ENCODE data around the gene PLG. TPM values are rescaled to one million over a fixed set of nuclear protein-coding genes. Genes with fewer than 3 reads are reported as not detected.
"Not testable (repeated sequence)": the region's sequence is repeated elsewhere in the genome, so short reads cannot be mapped to it uniquely, and the experiment has no call there.

Gene PLG
- total RNA-seq = 0.40 TPM
- 1 to 10 TPM; 1.9 to 3.8 (median 2.8) TPM for polyA plus RNA-seq (ENCODE audit: insufficient read depth in 1 of 8, insufficient read length in 8 of 8, low replicate concordance in 1 of 8)
- long read RNA-seq, donor 1 = 0 reads
- long read RNA-seq, donor 2 = 0 reads
- long read RNA-seq, donor 3 = 0 reads
- long read RNA-seq, donor 4 = 0 reads
- long read RNA-seq, donor 5 = 0 reads
- long read RNA-seq, donor 6, partial matches to known transcripts = 0 of 1 reads
- long read RNA-seq, donor 6, other reads (novel, unspliced or antisense) = 0 of 1 reads
- long read RNA-seq, donor 7 = 0 reads
- long read RNA-seq, donor 8 = 0 reads
- long read RNA-seq, donor 9, partial matches to known transcripts = 0 of 1 reads
- long read RNA-seq, donor 9, other reads (novel, unspliced or antisense) = 0 of 1 reads
- long read RNA-seq, donor 10 = 0 reads
- long read RNA-seq, donor 11 = 0 reads

- H3K27ac ChIP-seq (ENCODE audit: low read length); H3K36me3 ChIP-seq (ENCODE audit: control insufficient read depth, insufficient read depth, low read length); H3K4me1 ChIP-seq (ENCODE audit: control insufficient read depth, insufficient read depth, low read length); DNase-seq; H3K9me3 ChIP-seq (replicated peaks; ENCODE audit: control insufficient read depth, low read depth, low read length); H3K27me3 ChIP-seq (ENCODE audit: control insufficient read depth, insufficient read depth, low read length); H3K4me3 ChIP-seq (ENCODE audit: low read length): not testable (repeated sequence)
- no CpG with 5 or more reads among the region's 6 CpGs for WGBS (ENCODE audit: insufficient coverage)
Observed at GRCh38 chr6:160701918-160702680, at the start of gene PLG. Gene PLG (plus strand): TSS chr6:160702244. CDS start chr6:160702305, 61 bp downstream.

- peaks cover 10% of the 10 kb centered on the region for H3K9me3 ChIP-seq (replicated peaks; ENCODE audit: control insufficient read depth, low read depth, low read length)
- DNase-seq = no peak
- no peak overlapping the region for H3K27ac ChIP-seq (ENCODE audit: low read length)
- H3K36me3 ChIP-seq (ENCODE audit: control insufficient read depth, insufficient read depth, low read length) = no peaks in the 10 kb centered on the region
- H3K4me1 ChIP-seq (ENCODE audit: control insufficient read depth, insufficient read depth, low read length) = no peaks in the 10 kb centered on the region
- 58% methylated on average over 2 of the region's 6 CpGs for WGBS (ENCODE audit: insufficient coverage)
- H3K4me3 ChIP-seq (ENCODE audit: low read length) = no peak overlapping the region
- H3K27me3 ChIP-seq (ENCODE audit: control insufficient read depth, insufficient read depth, low read length) = no peaks in the 10 kb centered on the region
Observed at GRCh38 chr6:160659562-160659961, 42.5 kb upstream of the PLG start.

- Histone ChIP-seq H3K4me3 (ENCODE audit: low read length) (no peak overlapping the region), H3K27ac (ENCODE audit: low read length) (no peak overlapping the region), H3K27me3 (ENCODE audit: control insufficient read depth, insufficient read depth, low read length) (no peaks in the 10 kb centered on the region), H3K36me3 (ENCODE audit: control insufficient read depth, insufficient read depth, low read length) (no peaks in the 10 kb centered on the region), H3K9me3 (replicated peaks; ENCODE audit: control insufficient read depth, low read depth, low read length) (peaks cover 8% of the 10 kb centered on the region), H3K4me1 (ENCODE audit: control insufficient read depth, insufficient read depth, low read length) (no peaks in the 10 kb centered on the region)
- 66% methylated on average over 3 of the region's 3 CpGs for WGBS (ENCODE audit: insufficient coverage)
- DNase-seq = no peak
Observed at GRCh38 chr6:160661216-160661615, 40.8 kb upstream of the PLG start.

- WGBS (ENCODE audit: insufficient coverage) = no CpG with 5 or more reads among the region's 3 CpGs
- Histone ChIP-seq H3K27me3 (ENCODE audit: control insufficient read depth, insufficient read depth, low read length) (no peaks in the 10 kb centered on the region), H3K4me3 (ENCODE audit: low read length) (no peak overlapping the region), H3K9me3 (replicated peaks; ENCODE audit: control insufficient read depth, low read depth, low read length) (peaks cover 3% of the 10 kb centered on the region), H3K36me3 (ENCODE audit: control insufficient read depth, insufficient read depth, low read length) (no peaks in the 10 kb centered on the region), H3K4me1 (ENCODE audit: control insufficient read depth, insufficient read depth, low read length) (no peaks in the 10 kb centered on the region), H3K27ac (ENCODE audit: low read length) (no peak overlapping the region)
- DNase-seq = no peak
Observed at GRCh38 chr6:160662429-160662828, 39.6 kb upstream of the PLG start.

GRCh38 chr6:160662842-160663241 lies 39.2 kb upstream of the PLG start:
- Histone ChIP-seq H3K4me1 (ENCODE audit: control insufficient read depth, insufficient read depth, low read length) (no peaks in the 10 kb centered on the region), H3K9me3 (replicated peaks; ENCODE audit: control insufficient read depth, low read depth, low read length) (peaks cover 2% of the 10 kb centered on the region), H3K4me3 (ENCODE audit: low read length) (no peak overlapping the region), H3K27me3 (ENCODE audit: control insufficient read depth, insufficient read depth, low read length) (no peaks in the 10 kb centered on the region), H3K27ac (ENCODE audit: low read length) (no peak overlapping the region), H3K36me3 (ENCODE audit: control insufficient read depth, insufficient read depth, low read length) (no peaks in the 10 kb centered on the region)
- no peak for DNase-seq
- WGBS (ENCODE audit: insufficient coverage) = 70% methylated on average over 2 of the region's 2 CpGs

- H3K27ac ChIP-seq (ENCODE audit: low read length); H3K36me3 ChIP-seq (ENCODE audit: control insufficient read depth, insufficient read depth, low read length); H3K27me3 ChIP-seq (ENCODE audit: control insufficient read depth, insufficient read depth, low read length); H3K4me1 ChIP-seq (ENCODE audit: control insufficient read depth, insufficient read depth, low read length); DNase-seq; H3K9me3 ChIP-seq (replicated peaks; ENCODE audit: control insufficient read depth, low read depth, low read length); H3K4me3 ChIP-seq (ENCODE audit: low read length): not testable (repeated sequence)
- no CpG with 5 or more reads among the region's 1 CpG for WGBS (ENCODE audit: insufficient coverage)
Observed at GRCh38 chr6:160664198-160664597, 37.8 kb upstream of the PLG start, which contains the start of gene LPA. Gene LPA (minus strand): TSS chr6:160664275. CDS start chr6:160664214, 61 bp downstream.

- H3K27ac ChIP-seq (ENCODE audit: low read length) = no peak overlapping the region
- DNase-seq = peak; percentile 1
- H3K27me3 ChIP-seq (ENCODE audit: control insufficient read depth, insufficient read depth, low read length) = no peaks in the 10 kb centered on the region
- H3K9me3 ChIP-seq (replicated peaks; ENCODE audit: control insufficient read depth, low read depth, low read length) = no peaks in the 10 kb centered on the region
- H3K4me1 ChIP-seq (ENCODE audit: control insufficient read depth, insufficient read depth, low read length) = no peaks in the 10 kb centered on the region
- no peaks in the 10 kb centered on the region for H3K36me3 ChIP-seq (ENCODE audit: control insufficient read depth, insufficient read depth, low read length)
- H3K4me3 ChIP-seq (ENCODE audit: low read length) = no peak overlapping the region
- 32% methylated on average over 6 of the region's 9 CpGs for WGBS (ENCODE audit: insufficient coverage)
Observed at GRCh38 chr6:160667639-160668481, 34.2 kb upstream of the PLG start.

GRCh38 chr6:160668589-160668988 lies 33.5 kb upstream of the PLG start:
- H3K36me3 ChIP-seq (ENCODE audit: control insufficient read depth, insufficient read depth, low read length) = no peaks in the 10 kb centered on the region
- H3K27me3 ChIP-seq (ENCODE audit: control insufficient read depth, insufficient read depth, low read length) = no peaks in the 10 kb centered on the region
- no peak overlapping the region for H3K27ac ChIP-seq (ENCODE audit: low read length)
- DNase-seq = no peak
- H3K4me3 ChIP-seq (ENCODE audit: low read length) = no peak overlapping the region
- H3K4me1 ChIP-seq (ENCODE audit: control insufficient read depth, insufficient read depth, low read length) = no peaks in the 10 kb centered on the region
- WGBS (ENCODE audit: insufficient coverage) = 70% methylated on average over 2 of the region's 2 CpGs
- peaks cover 3% of the 10 kb centered on the region for H3K9me3 ChIP-seq (replicated peaks; ENCODE audit: control insufficient read depth, low read depth, low read length)

GRCh38 chr6:160676418-160676817 lies 25.6 kb upstream of the PLG start:
- not testable (repeated sequence) for H3K27ac ChIP-seq (ENCODE audit: low read length); H3K4me3 ChIP-seq (ENCODE audit: low read length); H3K36me3 ChIP-seq (ENCODE audit: control insufficient read depth, insufficient read depth, low read length); H3K9me3 ChIP-seq (replicated peaks; ENCODE audit: control insufficient read depth, low read depth, low read length); H3K4me1 ChIP-seq (ENCODE audit: control insufficient read depth, insufficient read depth, low read length); DNase-seq; H3K27me3 ChIP-seq (ENCODE audit: control insufficient read depth, insufficient read depth, low read length)
- 88% methylated on average over 4 of the region's 5 CpGs for WGBS (ENCODE audit: insufficient coverage)

- Histone ChIP-seq H3K4me3 (ENCODE audit: low read length) (no peak overlapping the region), H3K9me3 (replicated peaks; ENCODE audit: control insufficient read depth, low read depth, low read length) (peaks cover 2% of the 10 kb centered on the region), H3K27me3 (ENCODE audit: control insufficient read depth, insufficient read depth, low read length) (peaks cover 8% of the 10 kb centered on the region), H3K27ac (ENCODE audit: low read length) (no peak overlapping the region), H3K4me1 (ENCODE audit: control insufficient read depth, insufficient read depth, low read length) (no peaks in the 10 kb centered on the region), H3K36me3 (ENCODE audit: control insufficient read depth, insufficient read depth, low read length) (no peaks in the 10 kb centered on the region)
- no peak for DNase-seq
- WGBS (ENCODE audit: insufficient coverage) = 57% methylated on average over 1 of the region's 4 CpGs
Observed at GRCh38 chr6:160678230-160678629, 23.8 kb upstream of the PLG start.

Data from muscle of leg (tissue), 16 donors.